GM13977 (cell line): ENCODE results near the gene KLHDC8A.

Experiments
- DNase-seq: peaks from one replicate; pipeline ENCODE4 v3.0.0; 2012; ENCODE audit warnings: low spot score
- CTCF ChIP-seq: IDR thresholded peaks from 2 replicates; pipeline ENCODE4 v1.5.1; 2012; ENCODE audit warnings: mild to moderate bottlenecking, control low read depth; ENCODE audit not compliant: insufficient read depth; ENCODE audit errors: extremely low read depth, missing control alignments
- in situ Hi-C: fragments of 300-500 bp; cut with MboI; formaldehyde crosslinking; loops from one replicate; pipeline ENCODE4 v1.12.0; 2022; ENCODE audit warnings: low sequenced_read_pairs, low pct_unique_long_range_greater_than_20kb, mixed read lengths, inconsistent platforms; ENCODE audit not compliant: unreplicated experiment

The KLHDC8A gene

GRCh38 chr1:205321959-205322283, 34.8 kb downstream of the KLHDC8A start:
- TF ChIP-seq CTCF = no peak
- in situ Hi-C loops = loop anchor here (5.0 kb wide), 1 partner anchor 40 kb away; no protein-coding TSS in a partner anchor
- no peak for DNase-seq

- in situ Hi-C loops = loop anchor here (5.0 kb wide), 1 partner anchor 39 kb away; no protein-coding TSS in a partner anchor
- TF ChIP-seq CTCF = peak; percentile 30
- peak; percentile 72 for DNase-seq
These were observed 35.4 kb downstream of the KLHDC8A start, which contains the start of gene NUAK2 for GRCh38 chr1:205321162-205321958. Gene NUAK2 (minus strand): TSS chr1:205321745. CDS start chr1:205321628, 117 bp downstream.

GRCh38 chr1:205319081-205320018, 37.4 kb downstream of the KLHDC8A start:
- no peak for DNase-seq
- no peak for TF ChIP-seq CTCF
- in situ Hi-C loops = loop anchor here (5.0 kb wide), 1 partner anchor 37 kb away; no protein-coding TSS in a partner anchor

GRCh38 chr1:205318231-205318991, 38.3 kb downstream of the KLHDC8A start:
- in situ Hi-C loops = no loop called here
- no peak for TF ChIP-seq CTCF
- no peak for DNase-seq

- TF ChIP-seq CTCF = no peak
- DNase-seq = no peak
- in situ Hi-C loops = no loop called here
These were observed 39.3 kb downstream of the KLHDC8A start for GRCh38 chr1:205317311-205317917.
